ENCODE measurements around the gene RBM10. TPM values are rescaled to one million over a fixed set of nuclear protein-coding genes. Genes with fewer than 3 reads are reported as not detected.

The RBM10 gene
- total and polyA plus RNA-seq, 2 donors (not counting 3 experiments of a cell fraction or from before 2014, with no cell fraction given) = 37.3 to 51.5 TPM

DNA sequence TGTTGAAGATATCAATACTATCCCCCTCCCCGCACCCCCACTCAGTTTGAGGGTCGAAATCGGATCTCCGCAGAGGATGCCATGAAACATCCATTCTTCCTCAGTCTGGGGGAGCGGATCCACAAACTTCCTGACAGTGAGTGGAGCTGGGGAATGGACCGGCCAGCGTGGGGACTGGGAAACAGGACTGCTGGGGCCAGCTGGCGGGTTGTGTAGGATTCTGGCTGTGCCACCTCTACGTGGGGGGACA is 82.2 kb downstream of the RBM10 start:
- intact Hi-C loops (cut with micrococcal nuclease) (no loop called here), dilution Hi-C loops (cut with MboI; ENCODE audit: extremely low pct_ligation_motif_present, low sequenced_read_pairs) (no loop called here)
- H3K4me2 ChIP-seq (ENCODE audit: insufficient read depth, low read length) = no peak overlapping the region
- ChIA-PET POLR2A (no interaction called here), CTCF (no interaction called here)
- no peaks in the 10 kb centered on the region for H3K9me1 ChIP-seq (replicated peaks; ENCODE audit: control insufficient read depth, extremely low read depth, insufficient read depth, low read length)
- no peak for DNase-seq (ENCODE audit: low read depth, low spot score)
- H3K36me3 ChIP-seq (ENCODE audit: control insufficient read depth in 2 of 2, extremely low read depth in 1 of 2, insufficient read depth in 2 of 2, low read length in 2 of 2) = peaks cover 8 to 39% of the 10 kb centered on the region in 2 experiments
- no peaks in the 10 kb centered on the region for H3K4me1 ChIP-seq (ENCODE audit: control insufficient read depth, extremely low read depth, insufficient read depth, low read length)
- no peaks in the 10 kb centered on the region for H3K27me3 ChIP-seq (ENCODE audit: control insufficient read depth in 2 of 2, insufficient read depth in 2 of 2, low read length in 2 of 2)
- FAIRE-seq = no peak
- no peak overlapping the region for H3K4me3 ChIP-seq (replicated peaks in 1 of 3; ENCODE audit: insufficient read depth in 1 of 3, low read depth in 1 of 3, low read length in 3 of 3)
- TF ChIP-seq FOS (IDR thresholded peaks at IDR 0.05; ENCODE audit: borderline replicate concordance, insufficient read depth, low read length) = no peak
- no peak for TF ChIP-seq POLR2A (IDR thresholded peaks at IDR 0.05; ENCODE audit: low read depth, low read length)
- no peak for TF ChIP-seq EZH2 (IDR thresholded peaks at IDR 0.05; ENCODE audit: borderline replicate concordance, low read depth, low read length, severe bottlenecking)
- no peak for TF ChIP-seq JUN (IDR thresholded peaks at IDR 0.05; ENCODE audit: borderline replicate concordance, insufficient read depth, insufficient read length, low read depth)
- no peaks in the 10 kb centered on the region for H3K9me3 ChIP-seq (replicated peaks; ENCODE audit: control insufficient read depth, insufficient read depth, low read length)
- H4K20me1 ChIP-seq (replicated peaks; ENCODE audit: control insufficient read depth, extremely low read depth, insufficient read depth, low read length) = no peaks in the 10 kb centered on the region
- H3K27ac ChIP-seq (ENCODE audit: insufficient read depth, low read depth, low read length) = no peak overlapping the region
- BruUV-seq (replicated peaks) = no TSS peak
- no peak overlapping the region for H2AFZ ChIP-seq (ENCODE audit: low read depth, low read length)
- H3K9ac ChIP-seq (replicated peaks; ENCODE audit: extremely low read depth, insufficient read depth, low read length) = no peak overlapping the region
- peaks cover 5% of the 10 kb centered on the region for H3K79me2 ChIP-seq (ENCODE audit: control insufficient read depth, insufficient read depth, low read length)

DNA sequence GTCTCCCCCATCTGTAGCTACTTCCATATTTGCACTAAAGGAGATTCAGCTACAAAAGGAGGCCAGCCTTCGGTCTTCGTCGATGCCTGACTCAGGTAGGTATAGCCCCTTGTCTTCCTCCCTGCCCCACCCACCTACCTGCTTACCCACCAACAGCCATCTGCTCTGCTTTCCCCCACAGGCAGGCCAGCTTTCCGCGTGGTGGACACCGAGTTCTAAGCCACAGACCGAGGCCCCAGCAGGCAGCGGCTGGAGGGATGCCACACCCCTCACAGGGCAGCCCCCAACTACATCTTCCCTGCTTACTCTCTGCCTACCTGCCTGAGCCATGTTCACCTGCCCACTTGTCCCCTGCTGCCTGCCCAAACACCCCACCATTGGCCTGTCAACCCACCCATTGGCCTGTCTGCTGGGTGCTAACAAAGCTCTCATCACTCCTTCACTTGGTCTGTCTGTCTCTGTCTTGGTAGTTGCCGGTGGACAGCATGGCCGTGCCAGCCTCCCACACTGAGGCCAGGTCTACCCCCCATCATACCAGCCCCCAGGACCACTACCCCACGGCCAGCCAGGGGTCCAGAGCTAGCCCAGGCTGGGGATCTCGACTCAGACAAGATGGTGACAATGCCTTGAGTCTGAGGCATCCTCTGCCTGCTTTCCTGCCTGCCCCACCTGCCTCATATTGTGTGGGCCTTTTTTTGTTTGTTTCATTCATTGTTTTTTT is 83.7 kb downstream of the RBM10 start:
- intact Hi-C loops (cut with micrococcal nuclease) = no loop called here
- peaks cover 8 to 32% of the 10 kb centered on the region in 2 experiments for H3K36me3 ChIP-seq (ENCODE audit: control insufficient read depth in 2 of 2, extremely low read depth in 1 of 2, insufficient read depth in 2 of 2, low read length in 2 of 2)

More for the DNA sequence above, 83.7 kb downstream of the RBM10 start:
- BruUV-seq (replicated peaks) = TSS peak; percentile 7
- ChIA-PET CTCF (no interaction called here), POLR2A (no interaction called here)
- no peak overlapping the region for H2AFZ ChIP-seq (ENCODE audit: low read depth, low read length)
- no peak overlapping the region for H3K4me3 ChIP-seq (replicated peaks in 1 of 3; ENCODE audit: insufficient read depth in 1 of 3, low read depth in 1 of 3, low read length in 3 of 3)
- DNase-seq (ENCODE audit: low read depth, low spot score) (no peak), FAIRE-seq (no peak)
- H3K79me2 ChIP-seq (ENCODE audit: control insufficient read depth, insufficient read depth, low read length) = no peaks in the 10 kb centered on the region
- TF ChIP-seq, protein P1, sequence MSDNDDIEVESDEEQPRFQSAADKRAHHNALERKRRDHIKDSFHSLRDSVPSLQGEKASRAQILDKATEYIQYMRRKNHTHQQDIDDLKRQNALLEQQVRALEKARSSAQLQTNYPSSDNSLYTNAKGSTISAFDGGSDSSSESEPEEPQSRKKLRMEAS (IDR thresholded peaks at IDR 0.05; ENCODE audit: insufficient read depth, insufficient read length) = no peak
- TF ChIP-seq EZH2 (IDR thresholded peaks at IDR 0.05; ENCODE audit: borderline replicate concordance, low read depth, low read length, severe bottlenecking) = no peak
- no peak for TF ChIP-seq POLR2A (IDR thresholded peaks at IDR 0.05; ENCODE audit: low read depth, low read length)
- no peak for TF ChIP-seq GATA2 (IDR thresholded peaks at IDR 0.05; ENCODE audit: insufficient read depth, insufficient read length, low read depth, low read length)
- no peak for TF ChIP-seq MYC (IDR thresholded peaks at IDR 0.05; ENCODE audit: low read depth, low read length)
- no peak for TF ChIP-seq JUN (IDR thresholded peaks at IDR 0.05; ENCODE audit: borderline replicate concordance, insufficient read depth, insufficient read length, low read depth)
- TF ChIP-seq POLR2AphosphoS5 (IDR thresholded peaks at IDR 0.05; ENCODE audit: insufficient read depth, low read depth, low read length) = no peak
- TF ChIP-seq, protein P2, sequence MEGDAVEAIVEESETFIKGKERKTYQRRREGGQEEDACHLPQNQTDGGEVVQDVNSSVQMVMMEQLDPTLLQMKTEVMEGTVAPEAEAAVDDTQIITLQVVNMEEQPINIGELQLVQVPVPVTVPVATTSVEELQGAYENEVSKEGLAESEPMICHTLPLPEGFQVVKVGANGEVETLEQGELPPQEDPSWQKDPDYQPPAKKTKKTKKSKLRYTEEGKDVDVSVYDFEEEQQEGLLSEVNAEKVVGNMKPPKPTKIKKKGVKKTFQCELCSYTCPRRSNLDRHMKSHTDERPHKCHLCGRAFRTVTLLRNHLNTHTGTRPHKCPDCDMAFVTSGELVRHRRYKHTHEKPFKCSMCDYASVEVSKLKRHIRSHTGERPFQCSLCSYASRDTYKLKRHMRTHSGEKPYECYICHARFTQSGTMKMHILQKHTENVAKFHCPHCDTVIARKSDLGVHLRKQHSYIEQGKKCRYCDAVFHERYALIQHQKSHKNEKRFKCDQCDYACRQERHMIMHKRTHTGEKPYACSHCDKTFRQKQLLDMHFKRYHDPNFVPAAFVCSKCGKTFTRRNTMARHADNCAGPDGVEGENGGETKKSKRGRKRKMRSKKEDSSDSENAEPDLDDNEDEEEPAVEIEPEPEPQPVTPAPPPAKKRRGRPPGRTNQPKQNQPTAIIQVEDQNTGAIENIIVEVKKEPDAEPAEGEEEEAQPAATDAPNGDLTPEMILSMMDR (IDR thresholded peaks at IDR 0.05; ENCODE audit: extremely low read depth in 1 of 2, insufficient read depth in 1 of 2, low read depth in 1 of 2, low read length in 2 of 2) = no peak
- TF ChIP-seq FOS (IDR thresholded peaks at IDR 0.05; ENCODE audit: borderline replicate concordance, insufficient read depth, low read length) = no peak
- H3K9me1 ChIP-seq (replicated peaks; ENCODE audit: control insufficient read depth, extremely low read depth, insufficient read depth, low read length) = no peaks in the 10 kb centered on the region
- dilution Hi-C loops (cut with MboI; ENCODE audit: extremely low pct_ligation_motif_present, low sequenced_read_pairs) = no loop called here
- no peaks in the 10 kb centered on the region for H3K9me3 ChIP-seq (replicated peaks; ENCODE audit: control insufficient read depth, insufficient read depth, low read length)
- no peaks in the 10 kb centered on the region for H3K27me3 ChIP-seq (ENCODE audit: control insufficient read depth in 2 of 2, insufficient read depth in 2 of 2, low read length in 2 of 2)
- peaks cover 3% of the 10 kb centered on the region for H3K4me1 ChIP-seq (ENCODE audit: control insufficient read depth, extremely low read depth, insufficient read depth, low read length)
- no peak overlapping the region for H3K9ac ChIP-seq (replicated peaks; ENCODE audit: extremely low read depth, insufficient read depth, low read length)
- H3K4me2 ChIP-seq (ENCODE audit: insufficient read depth, low read length) = no peak overlapping the region
- no peak overlapping the region for H3K27ac ChIP-seq (ENCODE audit: insufficient read depth, low read depth, low read length)
- no peaks in the 10 kb centered on the region for H4K20me1 ChIP-seq (replicated peaks; ENCODE audit: control insufficient read depth, extremely low read depth, insufficient read depth, low read length)

All from endothelial cell of umbilical vein (primary cell).